Panc1 (cell line): ENCODE results near the gene PLRG1. TPM values are rescaled to one million over a fixed set of nuclear protein-coding genes. Genes with fewer than 3 reads are reported as not detected.

Experiments
- ATAC-seq: fragments of 200-7000 bp; cut with Tn5 transposase; 2 replicates; pipeline ENCODE4 v1.9.1; 2020; ENCODE audit warnings: mild to moderate bottlenecking, moderate library complexity
- BruUV-seq: library from RNA; stranded (reverse); fragments of 400-500 nt; replicated peaks from 2 replicates; lab custom pipeline; 2021; lab: Mats Ljungman, UMichigan
- CTCF ChIA-PET: fragments of 300-600 bp; sonication (Branson Sonifier 250); formaldehyde crosslinking; loops from one replicate; lab custom pipeline; 2022; ENCODE audit warnings: antibody characterized with exemption; lab: Charles Lee
- POLR2A ChIA-PET: fragments of 300-600 bp; sonication (Branson Sonifier 250); formaldehyde crosslinking; loops from one replicate; lab custom pipeline; 2022; ENCODE audit warnings: antibody characterized with exemption; lab: Charles Lee
- DNase-seq: peaks from one replicate; pipeline ENCODE4 v3.0.0-alpha.2; 2010; ENCODE audit warnings: low read depth, low spot score
- H3K27ac ChIP-seq: 2 replicates; pipeline ENCODE4 v1.5.1; 2011; ENCODE audit warnings: mild to moderate bottlenecking, low read length, inconsistent platforms
- H3K27me3 ChIP-seq: fragments of 200-500 bp; sonication (Bioruptor generic); 2 replicates; pipeline ENCODE4 v1.6.0; 2014; ENCODE audit warnings: low read length, inconsistent platforms; ENCODE audit not compliant: control insufficient read depth, insufficient read depth
- H3K36me3 ChIP-seq: fragments of 200-500 bp; sonication (Bioruptor generic); 2 replicates; pipeline ENCODE4 v1.5.1; 2014; ENCODE audit warnings: inconsistent platforms, mild to moderate bottlenecking, low read length, moderate library complexity; ENCODE audit not compliant: control insufficient read depth, insufficient read depth
- H3K4me1 ChIP-seq: 2 replicates; pipeline ENCODE4 v1.5.1; 2011; ENCODE audit warnings: inconsistent platforms, mild to moderate bottlenecking, low read length, moderate library complexity; ENCODE audit not compliant: control insufficient read depth, insufficient read depth
- H3K4me3 ChIP-seq, 2 experiments: 2 replicates each; pipeline ENCODE4 v1.5.1; 2011 to 2012; ENCODE audit warnings: low read depth in 2 of 2, low read length in 2 of 2, mild to moderate bottlenecking in 2 of 2, inconsistent platforms in 1 of 2, moderate library complexity in 1 of 2
- H3K9me3 ChIP-seq: fragments of 200-500 bp; sonication (Bioruptor generic); 2 replicates; pipeline ENCODE4 v1.5.1; 2014; ENCODE audit warnings: low read depth, mild to moderate bottlenecking, inconsistent platforms, low read length, moderate library complexity; ENCODE audit not compliant: control insufficient read depth, insufficient read depth
- CTCF ChIP-seq: fragments of 450-650 bp; IDR thresholded peaks from 2 replicates; pipeline ENCODE4 v1.5.1; 2017; ENCODE audit warnings: mild to moderate bottlenecking
- POLR2AphosphoS5 ChIP-seq: IDR thresholded peaks from 2 replicates; pipeline ENCODE4 v1.6.1; 2012; ENCODE audit warnings: mild to moderate bottlenecking, low read depth, low read length, moderate library complexity
- SIN3A ChIP-seq: IDR thresholded peaks from 2 replicates; pipeline ENCODE4 v1.6.1; 2012; ENCODE audit warnings: low read depth, mild to moderate bottlenecking, low read length, moderate library complexity, borderline replicate concordance; ENCODE audit not compliant: insufficient read depth
- TCF7L2 ChIP-seq: IDR thresholded peaks from 2 replicates; pipeline ENCODE4 v1.6.1; 2011; ENCODE audit warnings: mild to moderate bottlenecking, low read depth, low read length, inconsistent platforms
- in situ Hi-C: cut with HindIII; loops from 2 replicates; pipeline ENCODE4 v1.10.0; 2016; ENCODE audit warnings: low sequenced_read_pairs, low pct_unique_long_range_greater_than_20kb
- intact Hi-C: fragments of 100-400 bp; cut with micrococcal nuclease; formaldehyde crosslinking; loops from one replicate; pipeline ENCODE4 v1.10.0; 2022; ENCODE audit not compliant: unreplicated experiment
- total RNA-seq: library from RNA; stranded (reverse); gene quantifications from one replicate; pipeline ENCODE4 v1.2.1, GENCODE V29; 2021; ENCODE audit not compliant: unreplicated experiment
- TF ChIP-seq, protein P1 (sequence below), 2 experiments: IDR thresholded peaks; 2 replicates each; pipeline ENCODE4 v1.6.1; 2011 to 2012; ENCODE audit warnings: low read depth in 2 of 2, control low read depth in 1 of 2, low read length in 1 of 2, mild to moderate bottlenecking in 1 of 2, moderate library complexity in 1 of 2; ENCODE audit not compliant: insufficient read depth in 1 of 2

The PLRG1 gene
- total RNA-seq, 1 experiment from 2014 or later: 66.1 TPM

DNA sequence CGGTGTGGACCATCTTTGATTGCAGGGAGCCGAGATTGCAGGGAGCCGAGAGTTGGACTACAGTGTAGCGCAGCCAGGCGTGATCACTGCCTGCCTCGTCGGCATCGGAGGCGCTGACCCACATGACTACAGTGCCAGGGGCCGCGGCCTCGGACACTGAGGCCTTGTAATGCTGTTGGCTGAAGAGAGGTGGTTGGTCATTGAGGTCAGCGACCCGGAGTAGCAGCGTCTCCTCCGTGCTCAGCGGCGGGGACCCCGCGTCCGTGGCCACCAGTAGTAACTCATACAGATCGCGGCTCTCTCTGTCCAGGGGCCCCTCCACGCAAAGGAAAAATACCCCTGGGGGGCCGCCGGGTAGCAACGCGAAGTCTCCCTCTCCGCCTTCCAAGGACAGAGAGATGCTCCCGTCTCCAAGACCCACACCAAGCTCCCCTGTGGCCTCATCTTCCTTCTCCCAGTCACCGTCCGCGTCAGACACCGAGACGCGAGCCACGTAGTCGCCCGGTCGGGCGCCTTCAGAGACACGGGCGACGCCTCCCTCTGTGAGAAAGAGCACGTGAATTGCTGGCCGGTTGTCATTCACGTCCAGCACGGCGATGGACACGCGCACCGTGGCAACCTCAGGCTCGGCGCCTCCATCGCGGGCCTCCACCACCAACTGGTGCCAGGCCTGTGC lies 60.5 kb downstream of the PLRG1 start:
- H3K27me3 ChIP-seq: peaks cover 4% of the 10 kb centered on the region; the same call in 1 of the 2 replicates
- no peaks in the 10 kb centered on the region for H3K9me3 ChIP-seq
- ChIA-PET POLR2A (no interaction called here), CTCF (no interaction called here)
- no peak overlapping the region for H3K4me3 ChIP-seq
- intact Hi-C loops (no loop called here), in situ Hi-C loops (no loop called here)
- no peak for ATAC-seq
- H3K36me3 ChIP-seq: no peaks in the 10 kb centered on the region
- TF ChIP-seq TCF7L2 (no peak), CTCF (no peak), SIN3A (no peak), POLR2AphosphoS5 (no peak)
- TF ChIP-seq, protein P1, sequence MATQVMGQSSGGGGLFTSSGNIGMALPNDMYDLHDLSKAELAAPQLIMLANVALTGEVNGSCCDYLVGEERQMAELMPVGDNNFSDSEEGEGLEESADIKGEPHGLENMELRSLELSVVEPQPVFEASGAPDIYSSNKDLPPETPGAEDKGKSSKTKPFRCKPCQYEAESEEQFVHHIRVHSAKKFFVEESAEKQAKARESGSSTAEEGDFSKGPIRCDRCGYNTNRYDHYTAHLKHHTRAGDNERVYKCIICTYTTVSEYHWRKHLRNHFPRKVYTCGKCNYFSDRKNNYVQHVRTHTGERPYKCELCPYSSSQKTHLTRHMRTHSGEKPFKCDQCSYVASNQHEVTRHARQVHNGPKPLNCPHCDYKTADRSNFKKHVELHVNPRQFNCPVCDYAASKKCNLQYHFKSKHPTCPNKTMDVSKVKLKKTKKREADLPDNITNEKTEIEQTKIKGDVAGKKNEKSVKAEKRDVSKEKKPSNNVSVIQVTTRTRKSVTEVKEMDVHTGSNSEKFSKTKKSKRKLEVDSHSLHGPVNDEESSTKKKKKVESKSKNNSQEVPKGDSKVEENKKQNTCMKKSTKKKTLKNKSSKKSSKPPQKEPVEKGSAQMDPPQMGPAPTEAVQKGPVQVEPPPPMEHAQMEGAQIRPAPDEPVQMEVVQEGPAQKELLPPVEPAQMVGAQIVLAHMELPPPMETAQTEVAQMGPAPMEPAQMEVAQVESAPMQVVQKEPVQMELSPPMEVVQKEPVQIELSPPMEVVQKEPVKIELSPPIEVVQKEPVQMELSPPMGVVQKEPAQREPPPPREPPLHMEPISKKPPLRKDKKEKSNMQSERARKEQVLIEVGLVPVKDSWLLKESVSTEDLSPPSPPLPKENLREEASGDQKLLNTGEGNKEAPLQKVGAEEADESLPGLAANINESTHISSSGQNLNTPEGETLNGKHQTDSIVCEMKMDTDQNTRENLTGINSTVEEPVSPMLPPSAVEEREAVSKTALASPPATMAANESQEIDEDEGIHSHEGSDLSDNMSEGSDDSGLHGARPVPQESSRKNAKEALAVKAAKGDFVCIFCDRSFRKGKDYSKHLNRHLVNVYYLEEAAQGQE (IDR thresholded peaks at IDR 0.05; ENCODE audit: insufficient read depth in 1 of 2, low read depth in 2 of 2, low read length in 1 of 2): no peak
- no peak for DNase-seq
- no peak overlapping the region for H3K27ac ChIP-seq
- BruUV-seq: no TSS peak
- H3K4me1 ChIP-seq: no peaks in the 10 kb centered on the region

GRCh38 chr4:154487145-154487544 lies 63.1 kb downstream of the PLRG1 start:
- Histone ChIP-seq H3K36me3 (no peaks in the 10 kb centered on the region), H3K4me3 (no peak overlapping the region), H3K9me3 (no peaks in the 10 kb centered on the region), H3K27ac (no peak overlapping the region), H3K27me3 (peaks cover 3% of the 10 kb centered on the region; the same call in 1 of the 2 replicates), H3K4me1 (no peaks in the 10 kb centered on the region)
- DNase-seq: no peak
- intact Hi-C loops: no loop called here
- in situ Hi-C loops: no loop called here
- ATAC-seq: no peak
- POLR2A ChIA-PET: no interaction called here
- CTCF ChIA-PET: no interaction called here
- BruUV-seq: no TSS peak
- TF ChIP-seq, protein P1 (IDR thresholded peaks at IDR 0.05; ENCODE audit: insufficient read depth in 1 of 2, low read depth in 2 of 2, low read length in 1 of 2): no peak
- TF ChIP-seq POLR2AphosphoS5: no peak
- TF ChIP-seq TCF7L2: no peak
- TF ChIP-seq CTCF: no peak
- no peak for TF ChIP-seq SIN3A
